GM12874 (cell line): ENCODE results near the gene RUNDC3A.

Source experiments
- TF ChIP-seq, protein P1 (sequence below): IDR thresholded peaks from 2 replicates; pipeline ENCODE4 v1.5.1; 2011; ENCODE audit warnings: low read depth, mild to moderate bottlenecking, control low read depth, low read length, moderate library complexity; ENCODE audit not compliant: insufficient read depth

The RUNDC3A gene

DNA sequence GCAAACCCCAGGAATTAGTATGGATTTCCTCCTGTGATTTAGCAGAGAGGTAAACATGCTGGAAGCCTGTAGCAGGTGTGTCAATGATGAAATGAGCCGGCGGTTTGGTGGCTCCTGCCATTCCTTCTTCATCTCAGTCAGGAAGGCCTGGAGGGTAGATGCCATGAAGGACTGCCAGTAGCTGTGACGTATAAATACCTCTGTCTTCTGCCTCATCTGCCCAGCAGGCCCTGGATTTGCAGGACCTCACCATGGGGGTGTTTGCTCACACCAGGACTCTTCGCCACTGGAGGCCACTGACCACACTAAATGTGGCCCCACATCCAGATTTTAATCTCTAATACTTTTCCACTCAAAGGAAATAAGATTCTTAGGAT, 24.4 kb upstream of the RUNDC3A start:
- TF ChIP-seq, protein P1, sequence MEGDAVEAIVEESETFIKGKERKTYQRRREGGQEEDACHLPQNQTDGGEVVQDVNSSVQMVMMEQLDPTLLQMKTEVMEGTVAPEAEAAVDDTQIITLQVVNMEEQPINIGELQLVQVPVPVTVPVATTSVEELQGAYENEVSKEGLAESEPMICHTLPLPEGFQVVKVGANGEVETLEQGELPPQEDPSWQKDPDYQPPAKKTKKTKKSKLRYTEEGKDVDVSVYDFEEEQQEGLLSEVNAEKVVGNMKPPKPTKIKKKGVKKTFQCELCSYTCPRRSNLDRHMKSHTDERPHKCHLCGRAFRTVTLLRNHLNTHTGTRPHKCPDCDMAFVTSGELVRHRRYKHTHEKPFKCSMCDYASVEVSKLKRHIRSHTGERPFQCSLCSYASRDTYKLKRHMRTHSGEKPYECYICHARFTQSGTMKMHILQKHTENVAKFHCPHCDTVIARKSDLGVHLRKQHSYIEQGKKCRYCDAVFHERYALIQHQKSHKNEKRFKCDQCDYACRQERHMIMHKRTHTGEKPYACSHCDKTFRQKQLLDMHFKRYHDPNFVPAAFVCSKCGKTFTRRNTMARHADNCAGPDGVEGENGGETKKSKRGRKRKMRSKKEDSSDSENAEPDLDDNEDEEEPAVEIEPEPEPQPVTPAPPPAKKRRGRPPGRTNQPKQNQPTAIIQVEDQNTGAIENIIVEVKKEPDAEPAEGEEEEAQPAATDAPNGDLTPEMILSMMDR = no peak

DNA sequence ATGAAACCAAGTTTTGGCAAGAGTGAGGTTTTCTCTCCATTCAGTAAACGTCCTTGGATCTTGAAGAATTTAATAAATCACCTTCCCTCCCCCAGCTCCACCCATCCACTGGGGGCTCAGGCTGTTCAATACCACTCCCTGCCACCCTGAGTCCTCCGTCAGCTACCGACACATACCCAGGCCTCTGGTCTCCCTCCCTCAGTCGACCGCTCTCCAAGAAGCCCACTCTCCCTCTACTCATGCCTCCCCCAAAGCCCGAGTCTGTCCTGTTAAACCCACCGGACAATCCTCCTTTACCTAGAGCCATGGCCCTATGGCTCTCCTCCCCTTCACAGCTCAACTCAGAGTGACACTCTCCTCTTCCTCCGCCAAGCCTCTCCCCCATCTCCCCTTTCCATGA, 20.8 kb upstream of the RUNDC3A start:
- TF ChIP-seq, protein P1 = no peak

DNA sequence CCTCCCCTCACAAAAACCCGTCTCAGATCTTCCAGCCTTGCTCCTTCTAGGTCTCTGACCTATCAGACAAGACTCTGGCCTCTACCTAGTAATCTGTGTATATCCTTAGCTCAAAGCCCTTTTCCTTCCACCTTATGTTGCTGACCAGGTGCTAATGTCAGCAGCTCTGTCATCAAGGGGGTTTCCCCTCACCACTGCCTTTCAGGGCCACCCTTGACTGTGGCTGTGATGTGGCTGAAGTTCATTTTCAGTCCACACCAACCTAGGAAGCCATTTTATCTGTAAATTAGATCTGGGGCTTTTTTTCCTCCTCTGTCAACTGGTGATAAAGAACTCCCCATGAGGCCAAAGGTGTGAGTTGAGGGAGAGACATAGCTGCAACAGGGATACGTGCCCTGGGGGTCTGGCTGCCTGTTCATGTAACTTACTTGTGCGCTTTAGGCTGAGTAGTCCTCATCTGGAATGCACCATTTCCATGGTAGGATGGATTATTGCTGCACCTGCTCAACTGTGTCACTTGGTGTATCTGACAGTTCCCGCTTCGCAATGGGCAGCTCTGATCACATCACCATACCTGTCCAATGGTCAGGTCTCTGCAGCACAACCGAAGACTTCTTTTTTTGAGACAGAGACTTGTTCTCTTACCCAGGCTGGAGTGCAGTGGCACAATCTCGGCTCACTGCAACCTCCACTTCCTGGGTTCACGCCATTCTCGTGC, 14.7 kb upstream of the RUNDC3A start:
- TF ChIP-seq, protein P1 = no peak

DNA sequence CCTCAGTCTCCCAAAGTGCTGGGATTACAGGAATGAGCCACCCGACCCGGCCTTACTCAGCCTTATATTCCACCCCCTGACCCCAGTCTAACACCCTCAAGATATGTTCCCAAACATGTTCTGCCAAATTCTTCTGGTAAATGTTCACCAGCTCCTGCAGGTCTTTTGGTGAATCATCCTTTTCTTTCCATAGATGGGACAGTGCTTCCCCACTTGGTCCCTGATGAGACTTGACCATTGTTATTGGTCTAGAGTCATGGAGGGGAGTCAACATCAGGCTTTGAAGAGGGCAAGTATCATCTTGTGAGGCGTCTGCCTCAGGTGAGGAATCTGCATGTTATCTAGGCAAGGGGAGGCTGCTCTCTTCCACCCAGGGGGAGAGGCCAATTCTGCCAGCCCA, 10.4 kb upstream of the RUNDC3A start:
- TF ChIP-seq, protein P1 = no peak

DNA sequence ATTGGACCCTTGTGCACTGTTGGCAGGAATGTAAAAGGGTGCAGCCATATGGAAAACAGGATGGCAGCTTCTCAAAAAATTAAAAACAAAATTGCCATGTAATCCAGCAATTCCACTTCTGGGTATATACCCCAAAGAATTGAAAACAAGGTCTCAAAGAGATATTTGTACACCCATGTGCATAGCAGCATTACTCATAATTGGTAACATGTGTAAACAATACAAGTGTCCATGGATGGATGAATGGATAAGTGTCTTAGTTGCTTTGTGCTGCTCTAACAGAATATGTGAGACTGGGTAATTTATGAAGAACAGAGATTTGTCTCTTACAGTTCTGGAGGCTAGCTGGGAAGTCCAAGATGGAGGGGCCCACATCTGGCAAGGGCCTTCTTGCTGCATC, 3.8 kb upstream of the RUNDC3A start:
- TF ChIP-seq, protein P1 = no peak

DNA sequence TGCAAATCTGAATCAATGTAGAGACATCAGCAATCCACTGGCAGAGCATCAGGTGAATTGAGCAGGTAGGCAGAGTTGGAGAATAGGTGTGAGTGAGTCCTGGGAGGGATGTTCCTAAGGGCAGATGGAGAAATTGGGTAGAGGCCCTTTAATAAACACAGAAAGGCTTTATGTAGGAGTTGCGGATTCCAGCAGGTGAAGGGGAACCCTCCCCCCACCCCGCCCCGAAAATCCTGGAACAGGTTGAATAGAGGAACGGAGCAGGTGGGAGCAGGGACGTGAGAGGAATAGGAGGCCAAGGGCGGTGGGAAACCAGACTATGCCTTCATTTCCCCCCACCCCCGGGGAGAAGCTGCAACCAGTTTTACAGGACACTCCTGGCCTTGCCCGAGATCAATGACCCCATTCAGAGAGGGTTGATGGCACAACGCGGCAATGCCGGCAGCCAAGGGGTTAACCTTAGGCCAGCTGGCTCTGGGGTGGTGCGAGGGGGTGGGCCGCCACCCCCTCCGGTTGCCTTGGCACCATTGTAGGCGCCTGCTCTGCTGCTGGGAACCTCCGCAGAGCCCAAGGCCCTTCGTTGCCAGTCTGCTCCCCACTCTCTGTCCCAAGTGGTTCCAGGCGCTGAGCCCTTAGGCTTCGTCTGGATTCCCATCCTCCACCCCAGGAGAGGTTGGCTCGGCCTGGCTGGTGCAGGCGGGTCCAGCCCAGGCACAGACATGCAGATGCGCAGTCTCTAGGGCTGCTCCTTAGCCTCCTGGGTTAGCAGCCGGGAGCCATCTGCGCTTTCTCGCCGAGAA, 814 bp upstream of the RUNDC3A start:
- TF ChIP-seq, protein P1 = no peak

DNA sequence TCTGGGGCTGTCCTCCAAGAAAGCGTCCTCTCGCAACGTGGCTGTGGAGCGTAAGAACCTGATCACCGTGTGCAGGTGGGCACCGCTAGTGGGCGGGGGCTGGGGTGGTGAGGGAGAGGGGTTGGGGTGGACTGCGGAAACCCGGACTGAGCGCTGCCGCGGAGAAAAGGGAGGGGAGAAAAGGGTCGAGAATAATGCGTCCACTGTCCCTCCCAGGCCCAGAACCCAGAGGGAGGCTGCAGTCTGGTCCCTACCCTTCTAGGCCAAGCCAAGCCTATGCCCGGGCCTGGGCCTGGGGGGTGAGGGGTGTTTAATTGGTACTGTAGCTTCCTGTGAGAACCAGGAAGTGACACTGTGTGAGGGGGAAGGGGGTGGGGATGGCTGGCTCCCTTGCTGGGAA, 464 bp downstream of the RUNDC3A start:
- TF ChIP-seq, protein P1 = no peak
